Measurements from ENCODE around the gene TP53I3.

DNA sequence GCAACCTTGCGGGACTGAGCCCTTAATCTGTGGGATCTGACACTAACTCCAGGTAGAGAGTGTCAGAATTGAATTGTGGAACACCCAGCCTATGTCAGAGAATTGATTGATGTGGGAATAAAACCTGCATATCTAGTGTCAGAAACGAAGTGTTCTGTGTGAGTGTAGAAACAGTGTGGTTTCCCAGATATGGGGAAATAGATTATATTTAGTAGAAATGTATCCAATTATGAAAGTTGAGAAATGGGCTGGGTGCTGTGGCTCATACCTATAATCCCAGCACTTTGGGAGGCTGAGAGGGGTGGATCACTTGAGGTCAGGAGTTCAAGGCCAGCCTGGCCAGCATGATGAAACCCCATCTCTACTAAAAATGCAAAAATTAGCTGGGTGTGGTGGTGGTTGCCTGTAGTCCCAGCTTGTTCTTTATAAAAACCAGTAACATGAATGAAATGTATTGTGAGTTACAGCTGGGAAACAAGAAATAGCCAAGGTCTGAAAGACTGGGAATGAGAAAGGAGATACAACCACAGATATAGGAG is 4.3 kb upstream of the TP53I3 start:
- TF ChIP-seq, protein P1, sequence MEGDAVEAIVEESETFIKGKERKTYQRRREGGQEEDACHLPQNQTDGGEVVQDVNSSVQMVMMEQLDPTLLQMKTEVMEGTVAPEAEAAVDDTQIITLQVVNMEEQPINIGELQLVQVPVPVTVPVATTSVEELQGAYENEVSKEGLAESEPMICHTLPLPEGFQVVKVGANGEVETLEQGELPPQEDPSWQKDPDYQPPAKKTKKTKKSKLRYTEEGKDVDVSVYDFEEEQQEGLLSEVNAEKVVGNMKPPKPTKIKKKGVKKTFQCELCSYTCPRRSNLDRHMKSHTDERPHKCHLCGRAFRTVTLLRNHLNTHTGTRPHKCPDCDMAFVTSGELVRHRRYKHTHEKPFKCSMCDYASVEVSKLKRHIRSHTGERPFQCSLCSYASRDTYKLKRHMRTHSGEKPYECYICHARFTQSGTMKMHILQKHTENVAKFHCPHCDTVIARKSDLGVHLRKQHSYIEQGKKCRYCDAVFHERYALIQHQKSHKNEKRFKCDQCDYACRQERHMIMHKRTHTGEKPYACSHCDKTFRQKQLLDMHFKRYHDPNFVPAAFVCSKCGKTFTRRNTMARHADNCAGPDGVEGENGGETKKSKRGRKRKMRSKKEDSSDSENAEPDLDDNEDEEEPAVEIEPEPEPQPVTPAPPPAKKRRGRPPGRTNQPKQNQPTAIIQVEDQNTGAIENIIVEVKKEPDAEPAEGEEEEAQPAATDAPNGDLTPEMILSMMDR (IDR thresholded peaks at IDR 0.05), result no peak
- no peak for TF ChIP-seq POLR2A (IDR thresholded peaks at IDR 0.05)
